ENCODE data around the gene PIK3CD. TPM values are rescaled to one million over a fixed set of nuclear protein-coding genes. Genes with fewer than 3 reads are reported as not detected.

Gene PIK3CD
- total and polyA plus RNA-seq, 2 donors (not counting 3 experiments of a cell fraction or from before 2014, with no cell fraction given): 3.5 to 5.2 TPM

GRCh38 chr1:9774712-9775679, 123.5 kb downstream of the PIK3CD start:
- H3K9me1 ChIP-seq (replicated peaks; ENCODE audit: control insufficient read depth, extremely low read depth, insufficient read depth, low read length): no peaks in the 10 kb centered on the region
- BruUV-seq (replicated peaks): no TSS peak
- CTCF ChIA-PET: interaction anchor here (2.9 kb wide), 1 partner anchor 10 kb away, joined by 9 read pairs; no protein-coding TSS in a partner anchor
- H3K9me3 ChIP-seq (replicated peaks; ENCODE audit: control insufficient read depth, insufficient read depth, low read length): no peaks in the 10 kb centered on the region
- no peak overlapping the region for H2AFZ ChIP-seq (ENCODE audit: low read depth, low read length)
- TF ChIP-seq POLR2A (IDR thresholded peaks at IDR 0.05; ENCODE audit: low read depth, low read length) (no peak), MAX (IDR thresholded peaks at IDR 0.05; ENCODE audit: insufficient read depth, insufficient read length) (no peak), FOS (IDR thresholded peaks at IDR 0.05; ENCODE audit: borderline replicate concordance, insufficient read depth, low read length) (no peak), POLR2AphosphoS5 (IDR thresholded peaks at IDR 0.05; ENCODE audit: insufficient read depth, low read depth, low read length) (no peak), JUN (IDR thresholded peaks at IDR 0.05; ENCODE audit: borderline replicate concordance, insufficient read depth, insufficient read length, low read depth) (no peak)
- dilution Hi-C loops (cut with MboI; ENCODE audit: extremely low pct_ligation_motif_present, low sequenced_read_pairs) (no loop called here), intact Hi-C loops (cut with micrococcal nuclease) (no loop called here)
- no peak for FAIRE-seq
- peaks cover 0 to 3% of the 10 kb centered on the region in 2 experiments for H3K36me3 ChIP-seq (ENCODE audit: control insufficient read depth in 2 of 2, extremely low read depth in 1 of 2, insufficient read depth in 2 of 2, low read length in 2 of 2)
- no peak overlapping the region for H3K4me2 ChIP-seq (ENCODE audit: insufficient read depth, low read length)
- H3K27ac ChIP-seq (ENCODE audit: insufficient read depth, low read depth, low read length): no peak overlapping the region
- POLR2A ChIA-PET: no interaction called here
- H3K79me2 ChIP-seq (ENCODE audit: control insufficient read depth, insufficient read depth, low read length): peaks cover 8% of the 10 kb centered on the region
- no peaks in the 10 kb centered on the region for H3K4me1 ChIP-seq (ENCODE audit: control insufficient read depth, extremely low read depth, insufficient read depth, low read length)
- no peaks in the 10 kb centered on the region for H3K27me3 ChIP-seq (ENCODE audit: control insufficient read depth in 2 of 2, insufficient read depth in 2 of 2, low read length in 2 of 2)
- H3K9ac ChIP-seq (replicated peaks; ENCODE audit: extremely low read depth, insufficient read depth, low read length): no peak overlapping the region
- no peaks in the 10 kb centered on the region for H4K20me1 ChIP-seq (replicated peaks; ENCODE audit: control insufficient read depth, extremely low read depth, insufficient read depth, low read length)
- H3K4me3 ChIP-seq (replicated peaks in 1 of 3; ENCODE audit: insufficient read depth in 1 of 3, low read depth in 1 of 3, low read length in 3 of 3): no peak overlapping the region
- DNase-seq (ENCODE audit: low read depth, low spot score): no peak

- CTCF ChIA-PET: no interaction called here
Measured at GRCh38 chr1:9776685-9777084, 125.2 kb downstream of the PIK3CD start.

More at GRCh38 chr1:9776685-9777084, 125.2 kb downstream of the PIK3CD start:
- Histone ChIP-seq H3K79me2 (ENCODE audit: control insufficient read depth, insufficient read depth, low read length) (peaks cover 14% of the 10 kb centered on the region), H3K9me1 (replicated peaks; ENCODE audit: control insufficient read depth, extremely low read depth, insufficient read depth, low read length) (no peaks in the 10 kb centered on the region), H3K4me3 (replicated peaks in 1 of 3; ENCODE audit: insufficient read depth in 1 of 3, low read depth in 1 of 3, low read length in 3 of 3) (no peak overlapping the region), H3K27ac (ENCODE audit: insufficient read depth, low read depth, low read length) (no peak overlapping the region), H3K4me2 (ENCODE audit: insufficient read depth, low read length) (no peak overlapping the region), H2AFZ (ENCODE audit: low read depth, low read length) (no peak overlapping the region), H3K9me3 (replicated peaks; ENCODE audit: control insufficient read depth, insufficient read depth, low read length) (no peaks in the 10 kb centered on the region), H3K9ac (replicated peaks; ENCODE audit: extremely low read depth, insufficient read depth, low read length) (no peak overlapping the region), H3K36me3 (ENCODE audit: control insufficient read depth in 2 of 2, extremely low read depth in 1 of 2, insufficient read depth in 2 of 2, low read length in 2 of 2) (peaks cover 0 to 3% of the 10 kb centered on the region in 2 experiments), H4K20me1 (replicated peaks; ENCODE audit: control insufficient read depth, extremely low read depth, insufficient read depth, low read length) (no peaks in the 10 kb centered on the region), H3K27me3 (ENCODE audit: control insufficient read depth in 2 of 2, insufficient read depth in 2 of 2, low read length in 2 of 2) (no peaks in the 10 kb centered on the region), H3K4me1 (ENCODE audit: control insufficient read depth, extremely low read depth, insufficient read depth, low read length) (no peaks in the 10 kb centered on the region)
- DNase-seq (ENCODE audit: low read depth, low spot score): no peak
- intact Hi-C loops (cut with micrococcal nuclease) (no loop called here), dilution Hi-C loops (cut with MboI; ENCODE audit: extremely low pct_ligation_motif_present, low sequenced_read_pairs) (no loop called here)
- POLR2A ChIA-PET: no interaction called here
- TF ChIP-seq FOS (IDR thresholded peaks at IDR 0.05; ENCODE audit: borderline replicate concordance, insufficient read depth, low read length): no peak
- no peak for TF ChIP-seq MYC (IDR thresholded peaks at IDR 0.05; ENCODE audit: low read depth, low read length)
- no peak for TF ChIP-seq CTCF (IDR thresholded peaks at IDR 0.05; ENCODE audit: extremely low read depth in 1 of 2, insufficient read depth in 1 of 2, low read depth in 1 of 2, low read length in 2 of 2)
- TF ChIP-seq EZH2 (IDR thresholded peaks at IDR 0.05; ENCODE audit: borderline replicate concordance, low read depth, low read length, severe bottlenecking): no peak
- TF ChIP-seq MAX (IDR thresholded peaks at IDR 0.05; ENCODE audit: insufficient read depth, insufficient read length): no peak
- TF ChIP-seq POLR2A (IDR thresholded peaks at IDR 0.05; ENCODE audit: low read depth, low read length): no peak
- TF ChIP-seq GATA2 (IDR thresholded peaks at IDR 0.05; ENCODE audit: insufficient read depth, insufficient read length, low read depth, low read length): no peak
- peak; percentile 40 for FAIRE-seq
- BruUV-seq (replicated peaks): no TSS peak
